ENCODE data around the gene ARHGAP10. TPM values are rescaled to one million over a fixed set of nuclear protein-coding genes. Genes with fewer than 3 reads are reported as not detected.

Gene ARHGAP10
- total RNA-seq, 2 donors from 2014 or later, result 30.3 to 69.6 TPM

DNA sequence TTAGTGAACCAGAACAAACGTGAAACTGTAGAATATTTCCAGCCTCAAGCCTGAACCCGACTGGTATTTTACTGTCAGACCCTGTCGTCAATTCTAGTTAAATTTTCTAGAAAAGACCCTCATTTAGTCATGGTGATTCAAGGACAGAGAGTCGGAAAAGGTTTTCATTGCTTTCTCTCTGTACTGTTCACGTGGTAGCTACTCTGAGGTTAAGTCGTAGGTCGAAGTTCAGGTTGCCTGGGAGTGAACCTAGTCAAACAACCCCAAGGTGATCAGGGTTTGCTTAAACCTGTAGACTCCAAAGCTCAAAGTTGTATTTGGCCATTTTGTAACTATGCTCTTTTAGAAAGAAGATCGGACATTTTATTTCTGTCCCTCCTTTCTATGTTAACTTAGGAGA, 283.6 kb downstream of the ARHGAP10 start:
- peaks cover 6% of the 10 kb centered on the region for H3K4me1 ChIP-seq (replicated peaks)
- no peaks in the 10 kb centered on the region for H3K9me3 ChIP-seq
- H3K4me3 ChIP-seq, result no peak overlapping the region
- H3K36me3 ChIP-seq, result no peaks in the 10 kb centered on the region
- WGBS, result 96% methylated on average over 8 of the region's 8 CpGs
- no peaks in the 10 kb centered on the region for H3K27me3 ChIP-seq (replicated peaks; ENCODE audit: insufficient read depth)
- TF ChIP-seq, protein P1, sequence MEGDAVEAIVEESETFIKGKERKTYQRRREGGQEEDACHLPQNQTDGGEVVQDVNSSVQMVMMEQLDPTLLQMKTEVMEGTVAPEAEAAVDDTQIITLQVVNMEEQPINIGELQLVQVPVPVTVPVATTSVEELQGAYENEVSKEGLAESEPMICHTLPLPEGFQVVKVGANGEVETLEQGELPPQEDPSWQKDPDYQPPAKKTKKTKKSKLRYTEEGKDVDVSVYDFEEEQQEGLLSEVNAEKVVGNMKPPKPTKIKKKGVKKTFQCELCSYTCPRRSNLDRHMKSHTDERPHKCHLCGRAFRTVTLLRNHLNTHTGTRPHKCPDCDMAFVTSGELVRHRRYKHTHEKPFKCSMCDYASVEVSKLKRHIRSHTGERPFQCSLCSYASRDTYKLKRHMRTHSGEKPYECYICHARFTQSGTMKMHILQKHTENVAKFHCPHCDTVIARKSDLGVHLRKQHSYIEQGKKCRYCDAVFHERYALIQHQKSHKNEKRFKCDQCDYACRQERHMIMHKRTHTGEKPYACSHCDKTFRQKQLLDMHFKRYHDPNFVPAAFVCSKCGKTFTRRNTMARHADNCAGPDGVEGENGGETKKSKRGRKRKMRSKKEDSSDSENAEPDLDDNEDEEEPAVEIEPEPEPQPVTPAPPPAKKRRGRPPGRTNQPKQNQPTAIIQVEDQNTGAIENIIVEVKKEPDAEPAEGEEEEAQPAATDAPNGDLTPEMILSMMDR (IDR thresholded peaks at IDR 0.05), result no peak
- no peak for TF ChIP-seq POLR2A (IDR thresholded peaks at IDR 0.05)
- DNase-seq (ENCODE audit: low spot score), result no peak
- intact Hi-C loops (cut with DNase I), result no loop called here
- no peak overlapping the region for H3K27ac ChIP-seq

DNA sequence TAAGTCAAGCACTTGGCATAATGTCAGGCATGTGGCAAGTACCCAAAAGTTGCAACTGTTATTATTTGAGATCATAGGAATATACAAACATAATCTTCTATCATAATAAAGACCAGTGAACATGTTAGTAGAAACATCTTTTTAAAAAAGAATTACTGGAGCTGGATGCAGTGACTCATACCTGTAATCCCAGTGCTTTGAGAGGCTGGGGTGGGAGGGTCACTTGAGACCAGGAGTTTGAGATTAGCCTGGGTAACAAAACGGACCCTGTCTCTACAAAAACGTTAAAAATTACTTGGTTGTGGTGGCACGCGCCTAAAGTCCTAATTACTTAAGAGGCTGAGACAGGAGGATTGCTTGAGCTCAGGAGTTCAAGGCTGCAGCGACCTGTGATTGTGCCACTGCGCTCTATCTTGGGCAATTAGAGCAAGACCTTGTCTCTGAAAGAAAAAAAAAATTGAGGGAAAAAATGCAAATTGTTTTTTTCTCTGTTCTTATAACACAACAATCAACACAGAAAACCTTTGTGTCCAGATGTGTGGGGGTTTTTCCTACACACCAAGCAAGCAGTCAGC, 284.3 kb downstream of the ARHGAP10 start:
- TF ChIP-seq POLR2AphosphoS5 (IDR thresholded peaks at IDR 0.05) (no peak), POLR2A (IDR thresholded peaks at IDR 0.05) (no peak)
- TF ChIP-seq, protein P1 (IDR thresholded peaks at IDR 0.05), result no peak
- Histone ChIP-seq H3K9me3 (no peaks in the 10 kb centered on the region), H3K27ac (no peak overlapping the region), H3K4me1 (replicated peaks) (peaks cover 6% of the 10 kb centered on the region), H3K27me3 (replicated peaks; ENCODE audit: insufficient read depth) (no peaks in the 10 kb centered on the region), H3K4me3 (no peak overlapping the region), H3K36me3 (no peaks in the 10 kb centered on the region)
- no peak for DNase-seq (ENCODE audit: low spot score)
- 92% methylated on average over 6 of the region's 6 CpGs for WGBS
- intact Hi-C loops (cut with DNase I), result no loop called here

DNA sequence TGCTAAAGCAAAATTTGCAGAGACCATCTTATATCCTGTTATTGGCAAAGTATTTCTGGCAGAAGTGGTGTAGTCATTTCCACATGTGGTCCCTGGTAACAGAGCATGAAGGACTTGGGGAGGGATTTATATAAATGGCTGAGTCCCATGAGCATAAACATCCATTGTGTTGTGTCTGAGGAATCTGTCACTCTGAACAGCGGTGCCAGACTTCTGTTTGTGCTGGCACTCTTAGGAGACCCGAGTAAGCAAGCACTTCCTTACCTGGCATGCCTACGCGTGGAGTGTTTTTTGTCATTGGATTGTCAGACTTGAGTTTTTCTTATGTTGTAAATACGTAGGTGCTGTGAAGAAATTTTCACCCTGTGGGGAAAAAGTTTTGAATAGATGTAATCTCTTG, 285.9 kb downstream of the ARHGAP10 start:
- 21% methylated on average over 5 of the region's 5 CpGs for WGBS
- peak; percentile 60 for TF ChIP-seq POLR2AphosphoS5 (IDR thresholded peaks at IDR 0.05)
- no peak for TF ChIP-seq POLR2A (IDR thresholded peaks at IDR 0.05)
- Histone ChIP-seq H3K4me1 (replicated peaks) (peaks cover 6% of the 10 kb centered on the region), H3K27ac (peak overlapping the region in 1 of 2 donors; percentile 11), H3K9me3 (no peaks in the 10 kb centered on the region), H3K36me3 (no peaks in the 10 kb centered on the region), H3K4me3 (no peak overlapping the region), H3K27me3 (replicated peaks; ENCODE audit: insufficient read depth) (no peaks in the 10 kb centered on the region)
- peak; percentile 72 for DNase-seq (ENCODE audit: low spot score)
- intact Hi-C loops (cut with DNase I), result no loop called here

DNA sequence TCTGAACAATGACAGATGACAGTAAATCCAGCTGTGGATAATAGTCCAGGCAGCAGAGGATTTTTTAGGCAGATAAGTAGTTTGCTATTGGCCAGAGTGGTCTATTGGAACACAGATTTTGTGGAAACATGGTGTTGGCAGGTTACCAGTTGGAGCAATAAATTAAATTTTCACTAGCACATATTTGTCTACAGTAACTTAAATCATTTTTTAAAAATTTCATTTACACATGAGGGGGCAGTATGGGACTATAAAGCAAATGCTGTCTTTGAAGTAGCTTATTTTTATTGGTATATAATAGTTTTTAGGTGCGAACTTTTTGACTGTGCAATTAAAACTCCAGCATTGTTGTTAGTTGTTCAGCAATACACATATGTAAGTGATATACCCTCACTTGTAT, 289.8 kb downstream of the ARHGAP10 start:
- intact Hi-C loops (cut with DNase I), result no loop called here
- no peaks in the 10 kb centered on the region for H3K9me3 ChIP-seq
- no peak overlapping the region for H3K27ac ChIP-seq
- TF ChIP-seq, protein P1 (IDR thresholded peaks at IDR 0.05), result no peak
- no peak for TF ChIP-seq POLR2AphosphoS5 (IDR thresholded peaks at IDR 0.05)
- no peak for TF ChIP-seq POLR2A (IDR thresholded peaks at IDR 0.05)
- peaks cover 6% of the 10 kb centered on the region for H3K4me1 ChIP-seq (replicated peaks)
- no peaks in the 10 kb centered on the region for H3K36me3 ChIP-seq
- no peak for DNase-seq (ENCODE audit: low spot score)
- H3K27me3 ChIP-seq (replicated peaks; ENCODE audit: insufficient read depth), result no peaks in the 10 kb centered on the region
- no peak overlapping the region for H3K4me3 ChIP-seq
- WGBS, result 86% methylated on average over 1 of the region's 1 CpG

DNA sequence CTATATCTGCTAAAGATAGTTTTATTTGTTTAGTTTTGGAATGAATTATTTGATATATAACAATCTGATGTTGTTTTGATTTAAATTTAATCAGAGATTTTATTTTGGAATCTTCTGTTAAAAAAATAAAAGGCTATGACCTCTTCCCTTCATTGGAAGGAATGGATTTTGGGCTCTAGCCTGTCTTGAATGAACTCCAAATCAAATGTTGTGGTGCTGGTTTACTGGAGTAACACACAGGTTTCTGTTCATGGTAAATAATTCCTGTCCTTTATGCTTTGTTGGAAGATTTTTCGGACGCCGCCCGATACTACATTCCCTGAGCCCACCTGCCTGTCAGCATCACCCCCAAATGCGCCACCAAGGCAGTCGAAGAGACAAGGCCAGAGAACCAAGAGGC, 291.1 kb downstream of the ARHGAP10 start:
- TF ChIP-seq POLR2A (IDR thresholded peaks at IDR 0.05) (no peak), POLR2AphosphoS5 (IDR thresholded peaks at IDR 0.05) (no peak)
- TF ChIP-seq, protein P1 (IDR thresholded peaks at IDR 0.05), result no peak
- no peak for DNase-seq (ENCODE audit: low spot score)
- intact Hi-C loops (cut with DNase I), result no loop called here
- H3K27me3 ChIP-seq (replicated peaks; ENCODE audit: insufficient read depth), result no peaks in the 10 kb centered on the region
- 77% methylated on average over 6 of the region's 6 CpGs for WGBS
- H3K36me3 ChIP-seq, result no peaks in the 10 kb centered on the region
- H3K4me1 ChIP-seq (replicated peaks), result peaks cover 4% of the 10 kb centered on the region
- H3K27ac ChIP-seq, result no peak overlapping the region
- no peaks in the 10 kb centered on the region for H3K9me3 ChIP-seq
- H3K4me3 ChIP-seq, result no peak overlapping the region

Data from prostate gland (tissue), 2 donors.